Measurements from ENCODE around the gene EEF1G. TPM values are rescaled to one million over a fixed set of nuclear protein-coding genes. Genes with fewer than 3 reads are reported as not detected.
"Not testable (repeated sequence)": the region's sequence is repeated elsewhere in the genome, so short reads cannot be mapped to it uniquely, and the experiment has no call there.

Gene EEF1G
- polyA plus RNA-seq, 3 donors, result 1,025 to 2,248 (median 1,633) TPM

DNA sequence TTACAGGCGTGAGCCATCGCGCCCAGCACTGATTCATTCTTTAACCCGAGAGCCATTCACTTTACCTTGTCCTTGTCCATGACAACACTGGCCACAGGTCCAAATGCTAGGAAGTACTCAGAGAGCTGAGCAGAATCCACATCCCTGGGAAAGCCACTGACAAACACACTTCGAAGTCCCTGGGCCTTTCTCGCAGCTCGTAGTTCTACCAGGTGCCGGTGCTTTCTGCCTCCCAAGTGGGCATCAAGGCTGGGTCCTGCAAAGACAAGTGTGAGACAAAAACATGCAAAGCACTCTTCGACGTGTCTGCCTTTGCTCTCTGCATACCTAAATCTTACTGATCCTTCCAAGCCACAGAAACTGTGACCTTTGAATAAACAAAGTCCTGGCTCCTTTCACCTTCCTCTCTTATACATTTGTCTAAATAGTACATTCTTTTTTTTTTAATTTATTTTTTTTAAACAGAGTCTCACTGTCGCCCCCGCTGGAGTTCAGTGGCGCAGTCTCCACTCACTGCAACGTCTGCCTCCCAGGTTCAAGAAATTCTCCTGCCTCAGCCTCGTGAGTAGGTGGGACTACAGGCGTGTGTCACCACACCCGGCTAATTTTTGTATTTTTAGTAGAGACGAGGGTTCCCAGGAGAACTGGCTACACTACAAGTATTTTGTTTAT lies 15.4 kb upstream of the EEF1G start:
- 62 to 70% (median 68%) methylated on average over 18 of the region's 18 CpGs for WGBS, 3 donors
- H3K27ac ChIP-seq (ENCODE audit: low read depth, low read length), result no peak overlapping the region

GRCh38 chr11:62585356-62585755 lies 11.7 kb upstream of the EEF1G start:
- 96 to 98% (median 96%) methylated on average over 7 of the region's 7 CpGs for WGBS, 3 donors
- H3K27ac ChIP-seq (ENCODE audit: low read depth, low read length), result not testable (repeated sequence)

- WGBS, 3 donors, result 90 to 96% (median 95%) methylated on average over 4 of the region's 4 CpGs
- not testable (repeated sequence) for H3K27ac ChIP-seq (ENCODE audit: low read depth, low read length)
Observed at GRCh38 chr11:62581735-62582134, 8.0 kb upstream of the EEF1G start.

DNA sequence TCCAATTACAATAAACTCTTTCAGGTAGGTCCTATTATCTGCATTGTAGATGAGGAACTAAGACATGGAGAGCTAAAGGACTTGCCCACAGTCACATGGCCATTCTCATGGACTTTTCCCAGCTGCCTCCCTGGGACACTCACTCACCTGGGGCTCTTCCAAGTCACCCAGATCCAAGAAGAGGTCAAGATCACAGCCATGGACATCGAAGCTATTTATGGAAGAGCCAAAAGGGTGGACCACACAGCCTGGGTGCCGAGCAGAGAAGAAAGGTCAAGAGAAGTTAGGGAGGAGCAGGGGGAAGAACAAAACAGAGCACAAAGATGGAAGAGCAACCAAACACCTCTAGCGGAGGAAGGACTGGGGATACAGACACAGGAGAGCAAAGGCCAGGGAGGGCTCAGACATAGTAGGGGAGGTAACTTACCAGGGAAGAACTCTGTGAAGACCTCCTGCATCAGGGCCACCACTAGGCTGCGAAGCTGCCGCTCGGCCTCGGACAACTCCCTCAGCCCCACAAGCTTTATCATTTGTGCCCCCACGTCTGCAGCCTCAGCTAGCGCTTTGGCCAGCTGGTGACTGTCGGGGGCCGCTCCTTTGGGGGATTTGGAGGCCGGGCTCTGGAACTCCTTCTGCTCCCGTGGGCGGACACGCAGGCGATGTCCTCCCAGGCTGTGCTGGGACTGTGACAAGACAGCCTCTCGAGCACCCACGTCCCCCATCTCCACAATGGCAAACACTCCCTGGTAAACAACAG lies 7.4 kb upstream of the EEF1G start:
- no peak overlapping the region for H3K27ac ChIP-seq (ENCODE audit: low read depth, low read length)
- 89 to 92% (median 92%) methylated on average over 18 of the region's 18 CpGs for WGBS, 3 donors

DNA sequence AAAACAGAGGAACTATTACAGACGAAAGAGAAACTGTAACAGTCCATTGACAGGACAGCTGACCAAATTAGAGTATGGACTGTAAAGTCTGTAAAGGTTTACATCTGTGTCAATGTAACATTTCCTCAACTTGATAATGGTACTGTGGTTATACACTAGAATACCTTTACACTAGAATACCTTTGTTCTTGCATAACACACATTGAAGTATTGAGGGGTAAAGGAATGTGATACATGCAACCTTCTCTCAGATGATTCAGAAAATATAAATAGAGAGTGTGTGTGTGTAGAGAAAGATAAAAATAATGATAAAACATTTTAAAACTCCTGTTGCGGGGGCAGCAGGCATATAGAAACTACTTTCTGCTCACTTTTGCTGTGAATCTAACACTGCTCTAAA lies 5.6 kb upstream of the EEF1G start:
- H3K27ac ChIP-seq (ENCODE audit: low read depth, low read length), result no peak overlapping the region
- 87 to 91% (median 87%) methylated on average over 2 of the region's 2 CpGs for WGBS, 3 donors

GRCh38 chr11:62578541-62578940 lies 4.8 kb upstream of the EEF1G start:
- WGBS, 3 donors, result 96 to 97% (median 97%) methylated on average over 11 of the region's 11 CpGs
- no peak overlapping the region for H3K27ac ChIP-seq (ENCODE audit: low read depth, low read length)

- no peak overlapping the region for H3K27ac ChIP-seq (ENCODE audit: low read depth, low read length)
- WGBS, 3 donors, result 52 to 76% (median 62%) methylated on average over 12 of the region's 12 CpGs
Observed at GRCh38 chr11:62577046-62577714, 3.5 kb upstream of the EEF1G start.

DNA sequence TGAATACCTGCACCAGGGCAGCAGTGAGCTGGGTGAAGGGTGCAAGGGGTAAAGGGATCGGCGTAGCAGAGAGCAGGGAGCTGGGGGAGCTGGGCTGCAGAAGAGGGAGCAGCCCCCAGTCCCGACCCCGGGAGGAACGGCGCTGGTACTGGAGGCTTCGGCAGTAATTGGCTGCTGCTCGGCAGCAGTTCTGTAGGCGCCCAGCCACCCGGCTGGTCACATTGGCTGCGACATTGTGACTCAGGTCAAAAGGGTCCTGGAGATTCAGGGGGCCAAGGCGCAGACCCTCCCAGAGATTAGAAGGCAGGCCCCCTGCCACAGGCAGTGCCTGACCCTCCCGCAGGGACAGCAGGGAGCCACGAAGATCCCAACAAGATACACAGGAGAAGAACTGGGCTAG lies 2.1 kb upstream of the EEF1G start:
- 69 to 85% (median 79%) methylated on average over 14 of the region's 14 CpGs for WGBS, 3 donors

GRCh38 chr11:62575156-62575555 lies 1.5 kb upstream of the EEF1G start:
- WGBS, 3 donors, result 37 to 49% (median 43%) methylated on average over 16 to 17 of the region's 17 CpGs
- H3K27ac ChIP-seq (ENCODE audit: low read depth, low read length), result no peak overlapping the region

More for the DNA sequence above, 2.1 kb upstream of the EEF1G start:
- no peak overlapping the region for H3K27ac ChIP-seq (ENCODE audit: low read depth, low read length)

- H3K27ac ChIP-seq (ENCODE audit: low read depth, low read length), result peak overlapping the region; percentile 34
- 0 to 2% (median 0%) methylated on average over 33 of the region's 33 CpGs for WGBS, 3 donors
Observed at GRCh38 chr11:62574363-62575071, 826 bp upstream of the EEF1G start.

DNA sequence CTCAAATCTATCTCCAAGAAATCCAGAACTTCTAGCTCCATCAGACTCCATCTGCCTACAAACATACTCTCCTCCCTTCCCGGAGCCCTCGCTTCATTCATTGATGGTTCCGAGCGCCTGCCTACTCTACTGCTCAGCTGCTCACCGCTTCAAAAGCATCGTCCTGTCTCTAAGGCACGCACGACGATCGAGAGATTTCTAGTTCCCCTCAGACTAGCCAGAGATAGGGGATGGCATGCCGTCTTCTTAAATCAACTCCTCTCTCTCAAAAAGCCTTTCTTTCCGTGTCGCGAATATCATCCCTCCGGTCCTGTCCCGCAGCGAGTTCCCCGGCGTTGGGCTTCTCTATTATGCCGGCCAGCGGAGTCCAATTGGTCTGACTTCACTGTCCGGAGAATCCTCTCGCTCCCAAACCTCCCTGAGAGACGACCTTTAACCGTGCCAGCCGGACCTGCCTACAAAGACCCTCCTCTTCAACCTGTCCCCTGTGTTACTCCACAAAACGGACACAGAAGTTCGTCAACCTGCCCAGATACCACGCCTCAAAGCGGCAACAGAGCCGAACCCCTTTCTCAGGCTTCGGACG lies 592 bp downstream of the EEF1G start:
- peak overlapping the region; percentile 48 for H3K27ac ChIP-seq (ENCODE audit: low read depth, low read length)
- 0 to 1% (median 0%) methylated on average over 33 of the region's 33 CpGs for WGBS, 3 donors

DNA sequence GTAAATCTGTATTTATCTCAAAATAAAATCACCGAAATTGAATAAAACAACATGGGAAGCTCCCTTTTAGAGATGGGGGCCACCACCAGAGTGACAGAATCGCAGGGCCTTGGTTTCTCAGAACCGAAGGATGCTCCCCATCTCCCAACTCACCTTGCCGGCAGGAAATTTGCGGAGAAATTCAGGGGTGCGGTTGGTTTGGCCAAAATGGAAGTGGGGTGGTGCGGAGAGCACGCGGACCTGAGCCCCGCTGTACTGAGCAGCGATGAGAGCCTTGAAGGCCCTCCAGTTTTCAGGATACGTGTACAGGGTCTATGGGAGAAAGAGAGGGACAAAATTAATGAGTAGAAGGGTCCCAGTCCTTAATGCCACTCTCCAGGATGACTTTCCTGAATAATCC lies 1.3 kb downstream of the EEF1G start:
- 68 to 78% (median 70%) methylated on average over 12 of the region's 12 CpGs for WGBS, 3 donors
- H3K27ac ChIP-seq (ENCODE audit: low read depth, low read length), result no peak overlapping the region

DNA sequence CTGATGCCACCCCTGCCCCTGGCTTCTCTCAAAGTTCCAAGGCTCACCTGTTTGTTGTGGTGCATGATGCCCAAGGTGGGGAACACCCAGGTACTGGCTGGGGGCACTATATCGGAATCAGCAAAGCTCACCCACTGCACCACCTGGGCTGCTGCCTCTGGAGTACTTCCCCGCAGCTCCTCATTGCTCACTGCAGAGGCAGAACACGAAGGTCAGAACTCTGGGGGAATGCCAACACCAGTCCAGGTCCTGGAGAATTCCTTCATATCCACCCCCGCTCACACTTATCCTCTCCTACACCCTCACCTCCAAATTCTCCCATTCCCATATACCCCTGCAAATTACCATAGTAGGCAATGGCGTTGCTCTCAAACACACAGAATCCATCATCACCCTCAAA lies 2.2 kb downstream of the EEF1G start:
- not testable (repeated sequence) for H3K27ac ChIP-seq (ENCODE audit: low read depth, low read length)
- 80 to 90% (median 88%) methylated on average over 5 of the region's 5 CpGs for WGBS, 3 donors

DNA sequence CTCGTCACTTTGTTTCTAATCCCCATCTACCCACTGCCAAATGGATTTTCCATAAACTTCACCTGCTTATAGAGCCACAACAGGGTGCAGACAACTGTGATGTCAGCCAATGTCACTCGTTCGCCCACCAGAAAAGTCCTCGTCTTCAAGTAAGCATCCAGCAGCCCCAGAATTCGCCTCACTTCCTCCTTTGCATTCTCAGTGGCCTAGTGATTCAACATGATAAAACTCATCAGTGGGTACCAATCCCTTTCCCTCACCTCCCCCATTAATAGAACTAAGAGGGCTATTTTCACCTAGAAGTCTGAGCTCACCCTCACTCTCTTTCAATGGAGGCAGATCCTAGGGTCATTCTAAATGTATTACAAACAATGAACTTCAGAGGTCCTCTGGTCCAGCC lies 2.8 kb downstream of the EEF1G start:
- WGBS, 3 donors, result 86 to 90% (median 87%) methylated on average over 5 of the region's 5 CpGs

DNA sequence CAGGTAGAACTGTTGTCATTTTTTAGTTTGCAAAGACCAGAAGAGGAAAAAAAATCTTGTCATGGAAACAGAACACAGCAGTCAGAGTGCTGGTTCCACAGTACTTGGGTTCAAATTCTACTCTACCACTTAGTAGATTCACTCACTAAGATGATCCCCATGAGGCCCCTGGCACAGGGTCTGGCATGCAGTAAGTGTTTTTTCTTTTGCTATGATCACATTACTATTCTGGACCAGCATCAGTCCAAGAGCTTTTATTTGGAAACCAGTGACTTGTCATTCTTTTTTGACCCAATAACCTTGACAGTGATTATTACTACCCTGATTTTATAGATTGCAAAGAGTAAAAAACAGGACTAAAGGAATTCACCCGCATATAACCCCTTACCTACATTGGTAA lies 4.1 kb downstream of the EEF1G start:
- no peak overlapping the region for H3K27ac ChIP-seq (ENCODE audit: low read depth, low read length)
- WGBS, 3 donors, result 65 to 83% (median 75%) methylated on average over 1 of the region's 1 CpG

More for the DNA sequence above, 2.8 kb downstream of the EEF1G start:
- H3K27ac ChIP-seq (ENCODE audit: low read depth, low read length), result not testable (repeated sequence)

DNA sequence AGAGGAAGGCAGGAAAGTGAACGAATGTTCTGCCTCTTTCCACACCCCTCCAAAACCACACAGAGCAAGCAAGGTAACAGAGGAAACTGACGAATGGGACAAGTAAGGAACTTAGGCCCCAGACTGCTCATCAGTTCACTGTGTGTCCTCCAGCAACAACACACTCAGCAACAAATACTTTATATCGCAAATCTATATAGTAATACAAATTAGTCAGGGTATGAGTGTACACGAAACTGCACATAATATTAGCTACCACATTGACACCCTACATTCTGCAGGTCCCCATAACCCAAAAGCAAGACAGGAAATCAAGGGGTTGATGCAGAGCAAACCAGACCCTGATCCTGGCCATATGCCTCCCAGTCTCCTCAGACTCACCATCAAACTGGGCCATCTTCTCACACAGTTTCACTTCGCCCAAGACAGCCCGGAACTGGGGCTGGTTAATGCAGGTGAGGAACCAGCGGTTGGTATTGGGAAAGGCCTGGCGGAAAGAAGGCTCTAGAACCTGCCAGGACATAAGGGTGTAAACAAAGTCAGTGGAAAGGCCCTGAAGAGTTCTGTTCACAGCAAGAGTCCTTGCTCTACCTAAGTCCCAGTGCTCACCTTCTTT lies 6.6 kb downstream of the EEF1G start:
- WGBS, 3 donors, result 59 to 86% (median 70%) methylated on average over 8 of the region's 8 CpGs
- no peak overlapping the region for H3K27ac ChIP-seq (ENCODE audit: low read depth, low read length)

- H3K27ac ChIP-seq (ENCODE audit: low read depth, low read length), result no peak overlapping the region
- WGBS, 3 donors, result 85 to 91% (median 91%) methylated on average over 8 of the region's 8 CpGs
Observed at GRCh38 chr11:62566247-62566646, 7.4 kb downstream of the EEF1G start.
